Erythroblast (primary cell): ENCODE measurements around the gene PWWP2B.

Experiments
- GATA1 ChIP-seq: IDR thresholded peaks from 2 replicates; pipeline ENCODE4 v1.6.1; 2011; ENCODE audit warnings: low read depth, mild to moderate bottlenecking, control low read depth, low read length, moderate library complexity
- POLR2A ChIP-seq: IDR thresholded peaks from 2 replicates; pipeline ENCODE4 v1.6.1; 2011; ENCODE audit warnings: mild to moderate bottlenecking, low read length

- no peak for TF ChIP-seq POLR2A
- no peak for TF ChIP-seq GATA1
Observed at GRCh38 chr10:132360766-132361447, 36.1 kb upstream of the PWWP2B start.
